Prostate gland (tissue), 2 donors: ENCODE results near the gene ZBTB39. TPM values are rescaled to one million over a fixed set of nuclear protein-coding genes. Genes with fewer than 3 reads are reported as not detected.

Source experiments
- DNase-seq: peaks from one replicate; pipeline ENCODE4 v3.0.0-alpha.2; 2019; ENCODE audit warnings: low spot score
- H3K27ac ChIP-seq, 2 donors: fragments of 200-600 bp; sonication (generic); 2 replicates each; pipeline ENCODE4 v1.5.1; 2017 to 2019
- H3K27me3 ChIP-seq: fragments of 200-600 bp; sonication (generic); replicated peaks from 2 replicates; pipeline ENCODE4 v1.5.1; 2019; ENCODE audit not compliant: insufficient read depth
- H3K36me3 ChIP-seq, 2 donors: fragments of 200-600 bp; sonication (generic); 1 replicate in 1 of 2; 2 replicates in 1 of 2; pipeline versions ENCODE4 v1.5.1 to v1.8.1; 2017 to 2019
- H3K4me1 ChIP-seq: fragments of 200-600 bp; sonication (generic); replicated peaks from 2 replicates; pipeline ENCODE4 v1.5.1; 2019
- H3K4me3 ChIP-seq, 2 donors: fragments of 200-600 bp; sonication (generic); 2 replicates each; pipeline ENCODE4 v1.5.1; 2017 to 2019
- H3K9me3 ChIP-seq: fragments of 200-600 bp; sonication (generic); 2 replicates; pipeline ENCODE4 v1.5.1; 2017
- CTCF ChIP-seq, 4 experiments: fragments of 200-600 bp in 2 of 4; fragments of 450-650 bp in 2 of 4; sonication (generic) in 2 of 4; IDR thresholded peaks; 1 replicate in 3 of 4; 2 replicates in 1 of 4; pipeline ENCODE4 v1.5.1; 2016 to 2019; ENCODE audit warnings: antibody characterized with exemption in 4 of 4, mild to moderate bottlenecking in 2 of 4, moderate library complexity in 2 of 4
- POLR2A ChIP-seq: fragments of 450-650 bp; IDR thresholded peaks from one replicate; pipeline ENCODE4 v1.6.1; 2016; ENCODE audit warnings: antibody characterized with exemption, mild to moderate bottlenecking
- POLR2AphosphoS5 ChIP-seq: sonication (generic); formaldehyde crosslinking; IDR thresholded peaks from one replicate; pipeline ENCODE4 v1.6.1; 2017; ENCODE audit warnings: antibody characterized with exemption
- WGBS: methylation state at CpG from one replicate; pipeline ENCODE4 v1.1.5; 2018; 5-methylcytosine and 5-hydroxymethylcytosine counted together
- intact Hi-C: fragments of 100-400 bp; cut with DNase I; formaldehyde crosslinking; loops from one replicate; pipeline ENCODE4 v1.14.2; 2022
- total RNA-seq, 2 donors: library from RNA; depleted of rRNA; stranded (reverse); fragments of >200 nt; gene quantifications; one replicate each; pipeline ENCODE4 v1.1.0, GENCODE V29; 2016

ZBTB39 gene
- total RNA-seq, 2 donors from 2014 or later = 5.8 to 15.6 TPM

GRCh38 chr12:57049119-57049446 lies 42.7 kb upstream of the ZBTB39 start:
- TF ChIP-seq POLR2AphosphoS5 = no peak
- TF ChIP-seq POLR2A = no peak
- TF ChIP-seq CTCF (IDR thresholded peaks at IDR 0.05) = no peak
- Histone ChIP-seq H3K36me3 (no peaks in the 10 kb centered on the region), H3K27ac (no peak overlapping the region), H3K9me3 (no peaks in the 10 kb centered on the region), H3K4me3 (no peak overlapping the region), H3K27me3 (no peaks in the 10 kb centered on the region), H3K4me1 (no peaks in the 10 kb centered on the region)
- 82% methylated on average over 4 of the region's 4 CpGs for WGBS
- intact Hi-C loops = no loop called here
- DNase-seq = no peak

- WGBS = 65% methylated on average over 1 of the region's 1 CpG
- Histone ChIP-seq H3K27me3 (no peaks in the 10 kb centered on the region), H3K4me3 (no peak overlapping the region), H3K9me3 (no peaks in the 10 kb centered on the region), H3K4me1 (no peaks in the 10 kb centered on the region), H3K36me3 (no peaks in the 10 kb centered on the region), H3K27ac (no peak overlapping the region)
- DNase-seq = no peak
- intact Hi-C loops = no loop called here
- no peak for TF ChIP-seq CTCF (IDR thresholded peaks at IDR 0.05)
- TF ChIP-seq POLR2A = no peak
- TF ChIP-seq POLR2AphosphoS5 = no peak
These were observed 42.2 kb upstream of the ZBTB39 start for GRCh38 chr12:57048423-57049118.

GRCh38 chr12:57047981-57048380 lies 41.6 kb upstream of the ZBTB39 start:
- no peaks in the 10 kb centered on the region for H3K4me1 ChIP-seq
- H3K36me3 ChIP-seq = no peaks in the 10 kb centered on the region
- no peak overlapping the region for H3K4me3 ChIP-seq
- TF ChIP-seq POLR2AphosphoS5 = no peak
- no peak for TF ChIP-seq POLR2A
- H3K27me3 ChIP-seq = no peaks in the 10 kb centered on the region
- DNase-seq = no peak
- no peak overlapping the region for H3K27ac ChIP-seq
- WGBS = 67% methylated on average over 1 of the region's 1 CpG
- H3K9me3 ChIP-seq = no peaks in the 10 kb centered on the region
- intact Hi-C loops = no loop called here

- no peaks in the 10 kb centered on the region for H3K9me3 ChIP-seq
- H3K27me3 ChIP-seq = no peaks in the 10 kb centered on the region
- 73% methylated on average over 10 of the region's 10 CpGs for WGBS
- no peak overlapping the region for H3K27ac ChIP-seq
- TF ChIP-seq POLR2AphosphoS5 = no peak
- TF ChIP-seq CTCF (IDR thresholded peaks at IDR 0.05) = no peak
- no peak for TF ChIP-seq POLR2A
- intact Hi-C loops = no loop called here
- H3K36me3 ChIP-seq = no peaks in the 10 kb centered on the region
- H3K4me3 ChIP-seq = no peak overlapping the region
- H3K4me1 ChIP-seq = no peaks in the 10 kb centered on the region
- DNase-seq = no peak
These were observed 40.9 kb upstream of the ZBTB39 start for GRCh38 chr12:57046947-57047890.

GRCh38 chr12:57046086-57046791 lies 39.9 kb upstream of the ZBTB39 start:
- TF ChIP-seq POLR2A (no peak), CTCF (IDR thresholded peaks at IDR 0.05) (no peak), POLR2AphosphoS5 (no peak)
- 71% methylated on average over 6 of the region's 6 CpGs for WGBS
- Histone ChIP-seq H3K4me3 (no peak overlapping the region), H3K36me3 (no peaks in the 10 kb centered on the region), H3K27me3 (no peaks in the 10 kb centered on the region), H3K4me1 (no peaks in the 10 kb centered on the region), H3K27ac (no peak overlapping the region), H3K9me3 (no peaks in the 10 kb centered on the region)
- intact Hi-C loops = no loop called here
- DNase-seq = no peak
